HG03460 (cell line): ENCODE results near the gene SMIM41.

Source experiments
- ATAC-seq: cut with Tn5 transposase; IDR thresholded peaks from one replicate; pipeline ENCODE4 v1.9.1; 2021; ENCODE audit not compliant: unreplicated experiment

Gene SMIM41

GRCh38 chr12:52050758-52051541, 28.6 kb upstream of the SMIM41 start, which contains the start of gene NR4A1:
Gene NR4A1 (plus strand): TSS chr12:52051442. CDS start chr12:52054329, 2,887 bp downstream.
- peak; percentile 78 for ATAC-seq

- no peak for ATAC-seq
Observed at GRCh38 chr12:52052468-52053186, 26.9 kb upstream of the SMIM41 start.

GRCh38 chr12:52053536-52054209, 25.8 kb upstream of the SMIM41 start:
- ATAC-seq, result no peak

GRCh38 chr12:52054231-52054832, 25.2 kb upstream of the SMIM41 start:
- no peak for ATAC-seq

GRCh38 chr12:52054833-52055730, 24.4 kb upstream of the SMIM41 start:
- ATAC-seq, result no peak

- ATAC-seq, result no peak
Observed at GRCh38 chr12:52055731-52056711, 23.5 kb upstream of the SMIM41 start.

GRCh38 chr12:52056801-52057637, 22.5 kb upstream of the SMIM41 start:
- ATAC-seq, result no peak

- ATAC-seq, result no peak
Observed at GRCh38 chr12:52057638-52058576, 21.6 kb upstream of the SMIM41 start.

- ATAC-seq, result no peak
Observed at GRCh38 chr12:52058631-52059361, 20.7 kb upstream of the SMIM41 start.

- ATAC-seq, result no peak
Observed at GRCh38 chr12:52059582-52060497, 19.7 kb upstream of the SMIM41 start.

GRCh38 chr12:52060498-52061177, 18.9 kb upstream of the SMIM41 start:
- ATAC-seq, result no peak

GRCh38 chr12:52061470-52062166, 17.9 kb upstream of the SMIM41 start:
- ATAC-seq, result no peak

- ATAC-seq, result no peak
Observed at GRCh38 chr12:52062167-52063081, 17.1 kb upstream of the SMIM41 start.
